ENCODE measurements around the gene RAF1.
"Not testable (repeated sequence)": the region's sequence is repeated elsewhere in the genome, so short reads cannot be mapped to it uniquely, and the experiment has no call there.

The RAF1 gene

DNA sequence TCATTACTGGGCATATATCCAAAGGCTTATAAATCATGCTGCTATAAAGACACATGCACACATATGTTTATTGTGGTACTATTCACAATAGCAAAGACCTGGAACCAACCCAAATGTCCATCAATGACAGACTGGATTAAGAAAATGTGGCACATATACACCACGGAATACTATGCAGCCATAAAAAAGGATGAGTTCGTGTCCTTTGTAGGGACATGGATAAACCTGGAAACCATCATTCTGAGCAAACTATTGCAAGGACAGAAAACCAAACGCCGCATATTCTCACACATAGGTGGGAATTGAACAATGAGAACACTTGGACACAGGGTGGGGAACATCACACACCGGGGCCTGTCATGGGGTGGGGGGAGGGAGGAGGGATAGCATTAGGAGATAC, 23.1 kb downstream of the RAF1 start:
- not testable (repeated sequence) for DNase-seq (ENCODE audit: low read depth in 2 of 2)

DNA sequence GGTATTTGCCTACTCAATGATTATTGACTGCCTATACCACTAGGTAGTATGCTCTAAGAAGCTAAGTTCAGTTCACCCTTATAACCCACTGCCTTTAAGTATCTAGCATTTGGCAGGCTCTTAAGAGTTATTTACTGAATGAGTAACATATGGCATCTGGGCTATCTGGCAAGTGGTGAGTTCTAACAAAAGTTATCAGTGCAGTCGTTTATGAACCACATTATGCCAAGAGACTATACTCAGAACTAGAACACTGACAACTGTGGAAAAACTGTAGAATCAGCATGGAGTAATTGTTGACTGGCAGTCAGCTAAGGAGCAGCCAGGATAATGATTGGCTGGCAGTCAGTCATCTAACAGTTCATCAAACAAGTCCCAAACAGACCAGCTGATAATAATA, 25.8 kb downstream of the RAF1 start:
- no peak for DNase-seq (ENCODE audit: low read depth in 2 of 2)

DNA sequence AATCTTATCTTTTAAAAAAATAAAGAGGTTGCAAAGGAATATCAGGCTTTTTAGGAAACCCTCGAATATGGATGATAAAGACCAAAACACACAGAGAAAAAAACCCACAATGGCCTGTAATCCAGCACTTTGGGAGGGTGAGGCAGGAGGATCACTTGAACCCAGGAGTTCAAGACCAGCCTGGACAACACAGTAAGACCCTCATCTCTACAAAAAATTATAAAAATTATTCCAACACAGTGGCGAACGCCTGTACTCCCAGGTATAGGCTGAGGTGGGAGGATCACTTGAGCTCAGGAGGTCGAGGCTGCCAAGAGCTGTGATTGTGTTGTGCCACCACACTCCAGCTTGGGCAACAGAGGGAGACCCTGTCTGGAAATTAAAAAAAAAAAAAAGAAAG, 30.8 kb downstream of the RAF1 start:
- DNase-seq (ENCODE audit: low read depth in 2 of 2) = no peak

DNA sequence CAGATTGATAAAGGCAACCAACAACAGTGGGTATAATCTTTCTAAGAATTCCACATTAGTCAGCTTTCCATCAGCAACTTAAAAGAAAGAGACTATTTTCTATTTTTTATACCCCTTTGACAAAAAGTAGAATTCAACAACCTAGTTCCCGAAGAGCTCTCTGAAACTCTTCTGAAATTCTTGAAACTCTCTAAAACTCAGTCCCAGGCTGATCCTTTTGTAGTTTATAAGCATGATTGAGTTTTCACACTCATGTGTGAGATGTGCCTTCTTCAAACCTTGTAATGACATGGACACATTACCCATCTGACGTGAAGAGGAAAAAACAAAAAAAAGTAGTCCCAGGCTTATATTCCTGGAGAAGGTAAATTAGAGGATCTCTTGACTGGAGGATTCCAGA, 31.4 kb downstream of the RAF1 start:
- DNase-seq (ENCODE audit: low read depth in 2 of 2) = no peak

DNA sequence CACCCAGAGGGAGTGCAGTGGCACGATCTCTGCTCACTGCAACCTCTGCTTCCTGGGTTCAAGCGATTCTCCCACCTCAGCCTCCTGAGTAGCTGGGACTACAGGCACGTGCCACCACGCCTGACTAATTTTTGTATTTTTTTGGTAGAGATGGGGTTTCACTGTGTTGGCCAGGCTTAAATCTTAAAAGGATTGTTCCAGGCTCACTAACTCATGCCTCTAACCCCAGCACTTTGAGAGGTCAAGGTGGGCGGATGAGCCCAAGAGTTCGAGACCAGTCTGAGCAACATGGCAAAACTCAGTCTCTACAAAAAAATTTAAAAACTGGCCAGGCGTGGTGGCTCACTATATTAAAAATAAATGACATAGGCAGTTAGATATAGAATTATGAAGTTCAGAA, 33.1 kb downstream of the RAF1 start:
- DNase-seq (ENCODE audit: low read depth in 2 of 2) = not testable (repeated sequence)

DNA sequence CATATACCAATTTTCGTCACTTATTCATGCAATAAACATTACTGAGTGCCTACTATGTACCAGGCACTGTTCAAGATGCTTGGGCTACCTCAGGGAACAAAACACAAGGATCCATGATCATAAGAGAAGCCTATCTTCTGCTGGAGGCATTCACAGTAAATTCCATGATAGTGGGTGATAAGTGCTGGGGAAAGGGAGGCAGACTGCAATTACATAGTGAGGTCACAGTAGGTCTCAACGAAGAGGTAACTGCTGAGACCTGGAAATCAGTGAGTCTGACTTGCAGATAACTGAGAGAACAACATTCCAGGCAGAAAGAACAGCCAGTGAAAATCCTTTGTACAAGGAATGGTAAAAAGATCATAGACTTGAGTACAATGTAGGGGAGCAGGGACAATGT, 33.6 kb downstream of the RAF1 start:
- no peak for DNase-seq (ENCODE audit: low read depth in 2 of 2)

DNA sequence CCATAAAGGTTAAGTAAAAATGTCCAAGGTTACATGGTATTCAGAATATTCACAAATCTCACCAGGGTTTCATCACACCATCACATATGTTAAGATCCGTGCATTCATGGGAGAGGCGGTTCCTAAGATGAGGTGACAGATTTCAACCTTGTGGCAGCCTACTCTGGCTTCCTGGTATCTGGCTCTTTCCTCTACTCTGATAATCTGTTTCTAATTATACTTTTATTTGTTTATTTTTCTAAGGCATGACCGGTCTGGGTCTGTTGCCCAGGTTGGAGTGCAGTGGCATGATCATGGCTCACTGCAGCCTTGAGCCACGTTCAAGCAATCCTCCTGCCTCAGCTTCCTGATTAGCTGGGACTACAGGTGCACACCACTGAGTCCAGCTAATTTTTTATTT, 34.4 kb downstream of the RAF1 start:
- DNase-seq (ENCODE audit: low read depth in 2 of 2) = no peak

DNA sequence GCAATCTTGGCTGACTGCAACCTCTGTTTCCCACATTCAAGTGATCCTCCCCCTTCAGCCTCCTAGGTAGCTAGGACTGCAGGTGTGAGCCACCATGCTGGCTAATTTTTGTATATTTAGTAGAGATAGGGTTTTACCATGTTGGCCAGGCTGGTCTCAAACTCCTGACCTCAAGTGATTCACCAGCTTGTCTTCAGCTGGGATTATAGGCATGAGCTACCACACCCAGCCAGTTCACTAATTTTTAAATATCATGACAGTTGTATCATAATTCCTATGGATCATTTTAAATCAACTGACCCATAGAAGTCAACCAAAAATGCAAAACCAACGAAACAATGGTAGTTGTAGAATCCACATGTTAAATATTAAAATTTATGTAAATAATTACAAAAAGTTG, 35.1 kb downstream of the RAF1 start:
- DNase-seq (ENCODE audit: low read depth in 2 of 2) = no peak

DNA sequence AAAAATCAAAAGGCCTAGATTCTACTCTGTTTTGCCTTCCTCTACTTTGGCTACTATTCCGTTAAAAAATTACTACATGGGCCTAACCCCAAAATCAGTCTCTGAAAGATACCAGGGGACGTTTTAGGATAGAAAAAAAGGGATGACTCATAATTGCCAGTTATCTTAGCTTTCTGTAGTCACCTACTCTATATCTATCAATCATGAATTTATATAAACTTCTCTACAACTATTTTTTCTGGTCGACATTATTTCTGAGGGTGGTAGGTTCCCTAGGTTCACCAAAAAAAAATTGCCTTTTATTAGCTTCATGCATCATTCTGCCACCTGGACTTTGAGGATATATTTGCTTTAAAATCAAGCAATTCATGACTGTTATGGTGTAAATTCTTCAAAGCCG, 36.5 kb downstream of the RAF1 start:
- DNase-seq (ENCODE audit: low read depth in 2 of 2) = no peak

DNA sequence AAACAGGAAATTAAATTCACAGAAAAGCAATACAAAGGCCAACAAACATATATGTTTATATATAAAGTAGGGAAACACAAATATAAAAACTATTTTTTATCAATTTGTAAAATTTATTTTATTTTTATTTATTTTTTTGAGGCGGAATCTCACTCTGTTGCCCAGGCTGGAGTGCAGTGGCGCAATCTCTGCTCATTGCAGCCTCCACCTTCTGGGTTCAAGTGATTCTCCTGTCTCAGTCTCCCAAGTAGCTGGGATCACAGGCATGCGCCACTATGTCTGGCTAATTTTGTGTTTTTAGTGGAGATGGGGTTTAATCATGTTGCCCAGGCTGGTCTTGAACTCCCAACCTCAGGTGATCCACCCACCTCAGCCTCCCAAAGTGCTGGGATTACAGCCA, 39.0 kb downstream of the RAF1 start:
- not testable (repeated sequence) for DNase-seq (ENCODE audit: low read depth in 2 of 2)

DNA sequence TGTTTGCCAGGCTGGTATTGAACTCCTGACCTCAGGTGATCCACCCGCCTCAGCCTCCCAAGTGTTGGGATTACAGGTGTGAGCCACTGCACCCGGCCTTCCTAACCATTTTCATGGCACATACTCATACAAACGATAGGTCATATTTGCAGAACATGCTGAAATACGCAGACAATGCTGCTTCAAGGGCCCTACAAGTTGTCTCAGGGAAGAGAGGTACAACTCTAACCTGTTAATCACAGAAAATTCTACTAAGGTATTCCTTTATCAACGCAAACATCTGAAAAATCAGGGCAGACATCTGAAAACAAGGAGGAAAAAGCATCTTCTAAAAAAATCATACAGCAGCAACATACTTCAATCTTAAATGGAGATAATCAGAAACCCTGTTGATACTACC, 39.9 kb downstream of the RAF1 start:
- no peak for DNase-seq (ENCODE audit: low read depth in 2 of 2)

DNA sequence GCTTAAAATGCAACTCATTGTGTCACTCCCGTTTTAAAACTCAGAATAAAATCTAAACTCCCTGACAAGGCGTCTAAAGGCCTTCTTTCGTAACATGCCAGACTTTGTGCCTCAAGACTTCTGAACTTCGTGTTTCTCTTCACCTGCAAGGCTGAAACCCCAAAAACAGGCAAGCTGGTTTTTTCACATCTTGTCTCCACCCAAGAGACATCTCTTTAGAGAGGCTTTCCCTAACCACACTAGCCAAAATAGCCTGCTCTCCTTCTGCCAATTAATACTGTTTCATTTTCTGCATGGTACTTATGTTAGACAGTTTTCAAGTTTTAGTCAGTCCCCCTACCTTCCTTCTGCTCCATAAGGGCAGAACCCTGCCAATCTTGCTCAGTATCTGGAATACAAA, 41.6 kb downstream of the RAF1 start:
- no peak for DNase-seq (ENCODE audit: low read depth in 2 of 2)

DNA sequence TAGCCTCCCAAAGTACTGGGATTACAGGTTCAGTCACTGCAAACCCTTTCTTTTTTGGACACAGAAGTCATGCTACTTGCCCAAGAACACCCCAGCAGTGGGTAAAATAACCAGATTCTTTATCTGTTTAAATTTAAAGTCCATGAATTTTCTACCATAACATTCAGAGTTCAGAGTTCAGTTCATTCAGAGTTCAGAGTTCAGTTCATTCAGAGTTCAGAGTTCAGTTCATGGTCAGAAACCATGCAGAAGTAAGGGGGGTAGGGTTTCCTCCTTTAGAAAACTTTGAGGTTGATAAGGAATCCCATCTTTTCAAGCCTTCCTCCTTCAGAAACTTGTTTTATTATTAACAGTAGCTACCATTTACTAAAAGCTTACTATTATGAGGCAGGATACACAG, 43.2 kb downstream of the RAF1 start:
- DNase-seq (ENCODE audit: low read depth in 2 of 2) = no peak

DNA sequence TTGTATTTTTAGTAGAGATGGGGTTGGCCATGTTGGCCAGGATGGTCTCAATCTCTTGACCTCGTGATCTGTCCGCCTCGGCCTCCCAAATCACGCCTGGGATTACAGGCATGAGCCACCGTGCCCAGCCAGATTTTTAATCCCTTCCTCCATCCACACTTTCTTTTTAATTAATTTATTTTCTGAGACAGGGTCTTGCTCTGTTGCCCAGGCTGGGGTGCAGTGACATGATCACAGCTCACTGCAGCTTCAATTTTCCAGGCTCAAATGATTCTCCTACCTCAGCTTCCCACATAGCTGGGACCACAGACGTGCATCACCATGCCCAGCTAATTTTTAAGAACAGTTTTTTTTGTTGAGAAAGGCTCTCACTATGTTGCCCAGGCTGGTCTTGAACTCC, 43.6 kb downstream of the RAF1 start:
- DNase-seq (ENCODE audit: low read depth in 2 of 2) = no peak

DNA sequence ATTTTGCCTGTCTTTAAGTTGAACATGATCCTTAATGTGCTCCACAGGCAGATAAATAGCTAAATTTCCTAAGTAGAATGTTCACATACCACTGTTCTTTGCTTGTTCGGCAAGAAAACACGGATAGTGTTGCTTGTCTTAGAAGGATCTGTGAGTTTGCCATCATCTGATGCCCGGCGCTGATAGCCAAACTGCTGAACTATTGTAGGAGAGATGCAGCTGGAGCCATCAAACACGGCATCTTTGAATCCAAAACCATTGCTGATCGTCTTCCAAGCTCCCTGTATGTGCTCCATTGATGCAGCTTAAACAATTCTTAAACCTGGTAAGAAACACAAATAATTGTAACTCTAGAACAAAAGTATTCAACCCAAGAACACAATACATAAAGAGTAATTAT, 45.5 kb downstream of the RAF1 start:
- DNase-seq (ENCODE audit: low read depth in 2 of 2) = no peak

DNA sequence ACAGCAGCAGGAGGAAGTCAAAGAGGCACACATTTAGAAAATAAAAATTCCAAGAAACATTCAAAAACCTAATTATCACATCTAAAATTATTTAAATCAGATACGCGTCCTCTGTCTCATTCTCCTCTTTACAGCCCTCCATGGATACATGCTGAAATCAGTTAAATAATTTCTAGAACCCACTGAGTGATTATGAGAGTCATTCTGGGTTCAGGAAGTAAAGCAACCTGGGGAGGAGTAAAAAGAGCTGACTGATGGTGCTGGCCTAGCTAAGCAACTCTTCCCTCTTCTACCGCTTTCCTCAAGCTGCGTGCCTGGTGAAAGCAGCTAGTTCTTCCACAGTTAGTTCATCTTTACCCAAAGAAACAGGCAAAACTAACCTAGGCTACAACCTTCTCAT, 48.7 kb downstream of the RAF1 start:
- DNase-seq (ENCODE audit: low read depth in 2 of 2) = no peak

DNA sequence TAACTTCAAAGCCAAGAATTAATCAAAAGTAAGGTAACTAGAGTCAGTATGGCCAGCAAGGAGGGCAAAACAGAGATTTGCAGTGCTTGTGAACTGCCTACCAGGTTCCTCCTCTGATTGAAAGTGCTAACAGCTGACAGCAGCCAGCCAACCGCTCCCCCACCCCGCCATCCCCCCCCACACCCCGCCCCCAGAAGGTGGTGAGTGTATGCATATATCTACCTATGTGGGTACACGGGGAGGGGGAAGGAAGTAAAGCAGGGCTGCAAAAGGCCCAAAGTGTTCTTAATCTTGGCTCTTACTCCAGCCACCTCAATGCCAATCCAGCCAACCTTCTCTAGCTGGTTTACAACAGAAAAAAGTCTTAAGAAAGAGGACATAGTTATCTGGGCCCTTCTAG, 50.7 kb downstream of the RAF1 start:
- no peak for DNase-seq (ENCODE audit: low read depth in 2 of 2)

DNA sequence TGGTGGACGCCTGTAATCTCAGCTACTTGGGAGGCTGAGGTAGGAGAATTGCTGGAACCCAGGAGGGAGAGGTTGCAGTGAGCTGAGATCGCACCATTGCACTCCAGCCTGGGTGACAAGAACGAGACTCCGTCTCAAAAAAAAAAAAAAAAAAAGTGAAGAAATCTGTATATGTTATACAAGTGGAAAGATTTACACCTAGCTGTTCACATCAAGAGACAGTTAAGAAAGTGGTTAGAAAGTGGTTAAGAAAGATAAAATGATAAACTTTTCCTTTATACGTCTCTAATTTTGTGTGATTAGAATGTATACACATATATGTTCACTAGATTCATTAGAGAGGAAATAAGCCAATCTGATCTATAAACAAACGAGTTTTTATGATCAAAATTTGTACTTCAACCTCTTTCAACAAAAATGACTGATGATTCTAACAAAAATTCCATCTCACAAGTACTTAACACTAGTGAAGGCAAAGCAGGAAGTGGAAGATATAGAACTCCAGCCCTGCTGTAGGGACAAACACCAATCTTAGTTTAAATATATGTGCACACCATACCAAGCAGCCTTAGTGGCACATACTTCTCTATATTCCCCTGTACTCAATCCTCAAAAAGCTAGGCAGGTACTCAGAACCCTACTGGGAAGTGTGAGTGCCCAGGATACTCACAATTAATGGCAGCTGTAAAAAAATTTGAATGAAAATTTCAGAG, 51.2 kb downstream of the RAF1 start:
- DNase-seq (ENCODE audit: low read depth in 2 of 2) = no peak

DNA sequence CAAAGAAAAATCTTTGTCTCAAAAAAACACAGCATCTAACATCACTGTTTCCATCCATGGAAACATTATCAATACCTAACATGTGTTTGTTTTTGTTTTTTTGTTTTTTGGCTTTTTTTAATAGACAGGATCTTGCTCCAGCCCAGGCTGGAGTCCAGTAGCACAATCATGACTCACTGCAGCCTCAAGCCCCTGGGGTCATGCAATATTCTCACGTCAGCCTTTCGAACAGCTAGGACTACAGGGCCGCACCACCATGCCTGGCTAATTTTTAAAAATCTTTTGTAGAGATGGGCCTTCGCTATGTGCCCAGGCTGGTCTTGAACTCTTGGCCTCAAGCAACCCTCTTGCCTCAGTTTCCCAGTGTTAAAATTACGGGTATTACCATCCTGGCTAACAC, 52.8 kb downstream of the RAF1 start:
- no peak for DNase-seq (ENCODE audit: low read depth in 2 of 2)

DNA sequence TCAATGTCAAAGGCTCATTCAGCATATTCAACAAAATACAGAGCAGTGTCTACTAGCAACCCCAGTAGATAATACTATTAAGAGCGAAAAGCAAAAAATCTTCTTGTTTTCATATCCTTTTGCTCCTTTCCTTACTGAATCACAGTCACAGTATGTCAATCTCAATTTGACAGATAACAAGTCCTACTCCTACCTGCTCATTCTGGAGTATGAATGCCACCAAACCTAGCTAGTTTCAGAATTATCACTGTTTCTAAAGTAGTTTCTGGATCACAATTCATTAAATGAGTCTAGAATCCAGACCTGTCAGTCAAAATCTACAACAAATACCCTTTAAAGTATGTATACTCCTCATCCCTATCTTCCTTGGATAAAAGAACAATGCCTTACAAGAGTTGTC, 55.5 kb downstream of the RAF1 start:
- DNase-seq (ENCODE audit: low read depth in 2 of 2) = no peak

DNA sequence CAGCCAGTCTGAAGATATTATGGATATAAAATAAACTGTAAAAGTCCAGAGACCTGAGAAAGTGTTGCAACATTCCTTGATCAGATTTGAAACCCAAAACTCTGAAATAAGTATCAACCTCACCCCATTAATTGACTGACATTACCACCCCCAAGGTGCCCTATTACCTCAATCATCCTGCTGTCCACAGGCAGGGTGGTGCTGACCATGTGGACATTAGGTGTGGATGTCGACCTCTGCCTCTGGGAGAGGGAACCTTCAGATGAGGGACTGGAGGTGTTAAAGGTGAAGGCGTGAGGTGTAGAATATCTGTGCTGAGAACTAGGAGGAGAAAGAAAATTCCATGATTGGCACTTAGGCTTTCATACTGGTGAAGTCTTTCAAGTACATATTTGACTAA, 59.9 kb downstream of the RAF1 start:
- DNase-seq (ENCODE audit: low read depth in 2 of 2) = no peak

DNA sequence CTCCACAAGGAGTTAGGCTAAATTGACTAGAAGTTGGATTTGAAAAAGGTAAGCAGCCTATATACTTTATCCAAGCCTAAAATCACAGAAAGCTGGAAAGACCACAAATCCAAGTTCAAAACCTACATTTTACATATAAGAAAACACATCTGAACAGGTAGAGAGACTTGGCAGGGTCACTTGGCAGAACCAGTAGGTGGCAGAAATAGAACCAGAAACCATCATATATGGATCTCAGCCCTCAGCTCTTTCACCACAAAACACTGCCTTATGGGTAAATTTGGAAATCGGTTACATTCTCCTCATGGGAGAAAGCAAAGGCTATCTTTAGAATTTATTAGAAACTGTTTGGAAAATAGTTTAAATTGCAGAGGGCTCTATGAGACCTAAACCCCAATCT, 62.8 kb downstream of the RAF1 start:
- DNase-seq (ENCODE audit: low read depth in 2 of 2) = no peak

DNA sequence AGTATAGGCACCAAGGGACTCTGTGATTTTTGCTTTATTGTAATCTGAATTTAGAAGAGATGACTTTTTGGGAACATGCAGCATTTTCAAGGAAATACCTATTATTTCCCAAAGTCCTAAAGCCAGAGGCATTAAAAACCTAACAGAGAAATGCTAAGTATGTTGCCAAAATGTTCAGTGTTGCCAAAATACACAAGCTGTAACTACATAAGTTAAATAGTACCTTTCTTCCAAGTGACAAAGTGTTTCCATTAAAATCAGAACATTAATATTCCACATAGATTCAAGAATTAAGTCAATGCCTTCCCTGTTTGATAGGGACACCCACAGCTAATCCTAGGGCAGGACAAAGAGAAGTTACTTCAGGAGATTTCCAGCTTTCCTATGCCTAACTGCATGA, 65.0 kb downstream of the RAF1 start:
- DNase-seq (ENCODE audit: low read depth in 2 of 2) = no peak

DNA sequence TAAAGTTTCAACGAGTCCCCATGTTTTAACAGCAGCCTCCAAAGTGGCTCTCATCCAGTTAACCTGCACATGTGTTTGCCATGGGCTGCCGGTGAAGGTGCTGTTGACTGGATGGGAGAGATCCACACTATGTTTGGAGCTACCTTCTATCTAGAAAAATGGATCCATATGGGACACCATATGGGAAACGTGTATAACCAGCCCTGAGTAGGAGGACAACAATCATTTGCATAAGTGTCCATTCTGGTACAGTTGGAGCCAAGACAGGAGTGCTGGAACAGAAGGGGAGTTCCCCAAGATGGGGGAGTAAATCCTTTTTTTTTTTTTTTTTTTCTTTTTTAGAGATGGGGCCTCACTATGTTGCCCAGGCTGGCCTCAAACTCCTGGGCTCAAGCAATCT, 70.4 kb downstream of the RAF1 start:
- DNase-seq (ENCODE audit: low read depth in 2 of 2) = no peak
